K562 (cell line): ENCODE measurements around the gene RNF4. TPM values are rescaled to one million over a fixed set of nuclear protein-coding genes. Genes with fewer than 3 reads are reported as not detected.

Experiments
- CBX1 ChIP-seq: sonication (generic); IDR thresholded peaks from 2 replicates; pipeline ENCODE4 v1.6.1; 2016; ENCODE audit warnings: antibody characterized with exemption, low read depth, mild to moderate bottlenecking
- MCM7 ChIP-seq, 2 experiments: fragments of 450-650 bp; IDR thresholded peaks; 2 replicates each; pipeline ENCODE4 v1.6.1; 2016 to 2018
- PML ChIP-seq: IDR thresholded peaks from 2 replicates; pipeline ENCODE4 v1.6.1; 2012; ENCODE audit warnings: low read length, inconsistent platforms
- TBP ChIP-seq: optimal IDR thresholded peaks from 2 replicates; pipeline ENCODE3; 2011; ENCODE audit warnings: low read depth, low read length, improper control_type of control experiment
- ZNF644 ChIP-seq: fragments of 200-800 bp; sonication (Bioruptor generic); IDR thresholded peaks from 2 replicates; pipeline ENCODE4 v1.6.1; 2016; ENCODE audit warnings: low read depth, missing genetic modification characterization, missing compliant biosample characterization
- polyA plus RNA-seq, 8 experiments: library from polyadenylated mRNA; depleted of rRNA in 4 of 8; stranded (reverse) in 5 of 8; unstranded in 3 of 8; fragments of >200 nt; fragmentation: Nextera tagmentation in 2 of 8; fragmentation: Illumina TruSeq in 1 of 8; extraction: Ambion mirVana in 2 of 8; extraction: Trizol in 1 of 8; gene quantifications; 2 replicates each; pipeline versions ENCODE4 v1.2.1 to v1.2.3, GENCODE V29; 2011 to 2014; ENCODE audit warnings: inconsistent platforms in 1 of 8, missing spikeins in 1 of 8
- total RNA-seq, 7 experiments: library from RNA; depleted of rRNA in 6 of 7; stranded (reverse); fragments of >200 nt in 6 of 7; fragmentation: Illumina TruSeq in 2 of 7; extraction: Trizol in 2 of 7; gene quantifications; 2 replicates each; pipeline versions ENCODE4 v1.2.1 to v1.2.3, GENCODE V29; 2011 to 2021; ENCODE audit warnings: low replicate concordance in 1 of 7
- TF ChIP-seq, protein P1 (sequence below), 2 experiments: fragments of 450-650 bp in 1 of 2; sonication (generic) in 1 of 2; formaldehyde crosslinking in 1 of 2; IDR thresholded peaks; 2 replicates each; pipeline versions ENCODE4 v1.7.1 to v1.9.0; 2016 to 2022; ENCODE audit warnings: inconsistent platforms in 1 of 2, mild to moderate bottlenecking in 1 of 2, missing genetic modification reagents in 1 of 2
- TF ChIP-seq, protein P2 (sequence below), 2 experiments: fragments of 450-650 bp in 1 of 2; IDR thresholded peaks; 2 replicates each; pipeline ENCODE4 v1.6.1; 2011 to 2017; ENCODE audit warnings: low read depth in 2 of 2, antibody characterized with exemption in 1 of 2, borderline replicate concordance in 1 of 2, low read length in 1 of 2, mild to moderate bottlenecking in 1 of 2, mixed read lengths in 1 of 2; ENCODE audit not compliant: control insufficient read depth in 1 of 2
- TF ChIP-seq, protein P3 (sequence below): sonication (generic); formaldehyde crosslinking; IDR thresholded peaks from 2 replicates; pipeline ENCODE4 v1.8.1; 2023; ENCODE audit warnings: mild to moderate bottlenecking, missing genetic modification reagents

Gene RNF4
- total and polyA plus RNA-seq, 9 of the 15 experiments (the other 6 are each of a cell fraction or from before 2014, with no cell fraction given) = 19.2 to 59.3 (median 44.8) TPM

DNA sequence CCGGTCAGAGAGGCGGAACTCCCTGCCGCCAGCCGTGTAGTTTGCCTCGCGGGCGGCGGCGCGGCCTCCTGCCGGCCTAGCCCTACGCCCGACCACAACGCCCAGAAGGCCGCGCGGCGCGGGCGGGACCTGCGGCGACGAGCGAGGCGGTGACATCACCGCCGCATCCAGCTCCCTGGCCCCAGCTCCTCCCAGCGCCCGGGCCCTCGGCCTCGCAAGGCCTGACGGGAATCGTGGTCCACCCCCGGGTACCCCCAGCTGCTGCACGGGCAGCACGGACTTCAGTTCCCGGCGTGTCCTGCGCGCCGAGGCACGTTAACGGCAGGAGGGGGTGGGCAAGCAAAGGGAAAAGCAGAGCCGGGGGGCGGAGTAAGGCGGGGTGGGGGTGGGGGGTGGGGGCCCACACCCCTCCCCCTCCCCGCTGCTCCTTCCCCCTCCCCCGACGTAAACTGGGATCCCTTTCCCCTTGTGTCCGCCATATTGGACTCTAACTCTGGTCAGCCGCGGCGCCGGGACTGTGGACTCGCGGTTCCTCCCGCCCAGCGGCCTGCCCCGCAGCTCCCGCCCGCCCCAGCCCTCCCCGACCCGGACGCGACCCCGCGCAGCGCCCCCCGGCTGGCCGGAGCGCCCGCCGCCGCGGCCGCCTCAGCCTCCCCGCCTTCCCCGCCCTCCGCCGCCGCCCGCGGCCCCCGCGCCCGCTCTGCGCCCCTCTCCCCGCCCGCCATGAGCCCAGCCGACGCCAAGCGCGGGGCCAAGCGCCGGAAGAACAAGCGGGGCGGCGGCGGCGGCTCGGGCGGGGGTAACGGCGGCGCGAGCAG is 67.5 kb downstream of the RNF4 start, which contains the start of gene FAM193A (continued):
- TF ChIP-seq, protein P1, sequence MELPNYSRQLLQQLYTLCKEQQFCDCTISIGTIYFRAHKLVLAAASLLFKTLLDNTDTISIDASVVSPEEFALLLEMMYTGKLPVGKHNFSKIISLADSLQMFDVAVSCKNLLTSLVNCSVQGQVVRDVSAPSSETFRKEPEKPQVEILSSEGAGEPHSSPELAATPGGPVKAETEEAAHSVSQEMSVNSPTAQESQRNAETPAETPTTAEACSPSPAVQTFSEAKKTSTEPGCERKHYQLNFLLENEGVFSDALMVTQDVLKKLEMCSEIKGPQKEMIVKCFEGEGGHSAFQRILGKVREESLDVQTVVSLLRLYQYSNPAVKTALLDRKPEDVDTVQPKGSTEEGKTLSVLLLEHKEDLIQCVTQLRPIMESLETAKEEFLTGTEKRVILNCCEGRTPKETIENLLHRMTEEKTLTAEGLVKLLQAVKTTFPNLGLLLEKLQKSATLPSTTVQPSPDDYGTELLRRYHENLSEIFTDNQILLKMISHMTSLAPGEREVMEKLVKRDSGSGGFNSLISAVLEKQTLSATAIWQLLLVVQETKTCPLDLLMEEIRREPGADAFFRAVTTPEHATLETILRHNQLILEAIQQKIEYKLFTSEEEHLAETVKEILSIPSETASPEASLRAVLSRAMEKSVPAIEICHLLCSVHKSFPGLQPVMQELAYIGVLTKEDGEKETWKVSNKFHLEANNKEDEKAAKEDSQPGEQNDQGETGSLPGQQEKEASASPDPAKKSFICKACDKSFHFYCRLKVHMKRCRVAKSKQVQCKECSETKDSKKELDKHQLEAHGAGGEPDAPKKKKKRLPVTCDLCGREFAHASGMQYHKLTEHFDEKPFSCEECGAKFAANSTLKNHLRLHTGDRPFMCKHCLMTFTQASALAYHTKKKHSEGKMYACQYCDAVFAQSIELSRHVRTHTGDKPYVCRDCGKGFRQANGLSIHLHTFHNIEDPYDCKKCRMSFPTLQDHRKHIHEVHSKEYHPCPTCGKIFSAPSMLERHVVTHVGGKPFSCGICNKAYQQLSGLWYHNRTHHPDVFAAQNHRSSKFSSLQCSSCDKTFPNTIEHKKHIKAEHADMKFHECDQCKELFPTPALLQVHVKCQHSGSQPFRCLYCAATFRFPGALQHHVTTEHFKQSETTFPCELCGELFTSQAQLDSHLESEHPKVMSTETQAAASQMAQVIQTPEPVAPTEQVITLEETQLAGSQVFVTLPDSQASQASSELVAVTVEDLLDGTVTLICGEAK (IDR thresholded peaks at IDR 0.05) = 0 out of 2 replicates have a peak, but pooled peaks have one; percentile 28
- TF ChIP-seq, protein P1 (CRISPR knock-in tag; IDR thresholded peaks at IDR 0.05) = no peak
- peak; percentile 51; the same call in 1 of the 2 replicates for TF ChIP-seq ZNF644 (tag)
- TF ChIP-seq TBP = peak; percentile 68
- TF ChIP-seq, protein P2, sequence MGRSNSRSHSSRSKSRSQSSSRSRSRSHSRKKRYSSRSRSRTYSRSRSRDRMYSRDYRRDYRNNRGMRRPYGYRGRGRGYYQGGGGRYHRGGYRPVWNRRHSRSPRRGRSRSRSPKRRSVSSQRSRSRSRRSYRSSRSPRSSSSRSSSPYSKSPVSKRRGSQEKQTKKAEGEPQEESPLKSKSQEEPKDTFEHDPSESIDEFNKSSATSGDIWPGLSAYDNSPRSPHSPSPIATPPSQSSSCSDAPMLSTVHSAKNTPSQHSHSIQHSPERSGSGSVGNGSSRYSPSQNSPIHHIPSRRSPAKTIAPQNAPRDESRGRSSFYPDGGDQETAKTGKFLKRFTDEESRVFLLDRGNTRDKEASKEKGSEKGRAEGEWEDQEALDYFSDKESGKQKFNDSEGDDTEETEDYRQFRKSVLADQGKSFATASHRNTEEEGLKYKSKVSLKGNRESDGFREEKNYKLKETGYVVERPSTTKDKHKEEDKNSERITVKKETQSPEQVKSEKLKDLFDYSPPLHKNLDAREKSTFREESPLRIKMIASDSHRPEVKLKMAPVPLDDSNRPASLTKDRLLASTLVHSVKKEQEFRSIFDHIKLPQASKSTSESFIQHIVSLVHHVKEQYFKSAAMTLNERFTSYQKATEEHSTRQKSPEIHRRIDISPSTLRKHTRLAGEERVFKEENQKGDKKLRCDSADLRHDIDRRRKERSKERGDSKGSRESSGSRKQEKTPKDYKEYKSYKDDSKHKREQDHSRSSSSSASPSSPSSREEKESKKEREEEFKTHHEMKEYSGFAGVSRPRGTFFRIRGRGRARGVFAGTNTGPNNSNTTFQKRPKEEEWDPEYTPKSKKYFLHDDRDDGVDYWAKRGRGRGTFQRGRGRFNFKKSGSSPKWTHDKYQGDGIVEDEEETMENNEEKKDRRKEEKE (IDR thresholded peaks at IDR 0.05; ENCODE audit: borderline replicate concordance in 1 of 2, control insufficient read depth in 1 of 2, low read depth in 2 of 2, low read length in 1 of 2) = 0 out of 4 replicates have a peak, but pooled peaks of 1 of the 2 experiments have one; percentile 49
- TF ChIP-seq PML = peak; percentile 37; the same call in 1 of the 2 replicates
- peak; percentile 10; the same call in 1 of the 2 replicates for TF ChIP-seq CBX1
- TF ChIP-seq, protein P3, sequence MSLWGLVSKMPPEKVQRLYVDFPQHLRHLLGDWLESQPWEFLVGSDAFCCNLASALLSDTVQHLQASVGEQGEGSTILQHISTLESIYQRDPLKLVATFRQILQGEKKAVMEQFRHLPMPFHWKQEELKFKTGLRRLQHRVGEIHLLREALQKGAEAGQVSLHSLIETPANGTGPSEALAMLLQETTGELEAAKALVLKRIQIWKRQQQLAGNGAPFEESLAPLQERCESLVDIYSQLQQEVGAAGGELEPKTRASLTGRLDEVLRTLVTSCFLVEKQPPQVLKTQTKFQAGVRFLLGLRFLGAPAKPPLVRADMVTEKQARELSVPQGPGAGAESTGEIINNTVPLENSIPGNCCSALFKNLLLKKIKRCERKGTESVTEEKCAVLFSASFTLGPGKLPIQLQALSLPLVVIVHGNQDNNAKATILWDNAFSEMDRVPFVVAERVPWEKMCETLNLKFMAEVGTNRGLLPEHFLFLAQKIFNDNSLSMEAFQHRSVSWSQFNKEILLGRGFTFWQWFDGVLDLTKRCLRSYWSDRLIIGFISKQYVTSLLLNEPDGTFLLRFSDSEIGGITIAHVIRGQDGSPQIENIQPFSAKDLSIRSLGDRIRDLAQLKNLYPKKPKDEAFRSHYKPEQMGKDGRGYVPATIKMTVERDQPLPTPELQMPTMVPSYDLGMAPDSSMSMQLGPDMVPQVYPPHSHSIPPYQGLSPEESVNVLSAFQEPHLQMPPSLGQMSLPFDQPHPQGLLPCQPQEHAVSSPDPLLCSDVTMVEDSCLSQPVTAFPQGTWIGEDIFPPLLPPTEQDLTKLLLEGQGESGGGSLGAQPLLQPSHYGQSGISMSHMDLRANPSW = no peak
- no peak for TF ChIP-seq MCM7 (IDR thresholded peaks at IDR 0.05)
